Measurements from ENCODE around the gene USH1C. TPM values are rescaled to one million over a fixed set of nuclear protein-coding genes. Genes with fewer than 3 reads are reported as not detected.

Gene USH1C
- total and polyA plus RNA-seq, 2 of the 13 experiments (the other 11 are each of a cell fraction or from before 2014, with no cell fraction given), result not detected

GRCh38 chr11:17570034-17570433, 25.8 kb upstream of the USH1C start:
- Histone ChIP-seq H3K9me3 (ENCODE audit: low read length) (no peaks in the 10 kb centered on the region), H3K4me3 (replicated peaks in 1 of 3; ENCODE audit: insufficient read depth in 1 of 3, low read depth in 2 of 3, low read length in 3 of 3) (no peak overlapping the region), H3K4me1 (ENCODE audit: insufficient read depth, low read length) (no peaks in the 10 kb centered on the region), H3K9ac (ENCODE audit: insufficient read depth, low read depth, low read length) (no peak overlapping the region), H4K20me1 (ENCODE audit: insufficient read depth, low read length) (no peaks in the 10 kb centered on the region), H2AFZ (ENCODE audit: low read length) (no peak overlapping the region), H3K27me3 (ENCODE audit: control insufficient read depth in 1 of 2, insufficient read depth in 2 of 2, low read length in 2 of 2) (peaks cover 1 to 4% of the 10 kb centered on the region in 2 experiments; a peak in 2 of 5 replicates), H3K4me2 (ENCODE audit: low read depth, low read length) (no peak overlapping the region), H3K79me2 (ENCODE audit: insufficient read depth, low read length) (no peaks in the 10 kb centered on the region), H3K27ac (ENCODE audit: extremely low read length, insufficient read depth, low read length) (no peak overlapping the region), H3K36me3 (replicated peaks in 1 of 2; ENCODE audit: control insufficient read depth in 1 of 2, insufficient read depth in 2 of 2, low read length in 2 of 2) (no peaks in the 10 kb centered on the region)
- CTCF ChIA-PET (ENCODE audit: low intra/inter-chr PET ratio, low total read pairs), result no interaction called here
- 52% methylated on average over 21 of the region's 23 CpGs for WGBS (ENCODE audit: low lambda C conversion rate)
- no peak for ATAC-seq
- in situ Hi-C loops (cut with HindIII; ENCODE audit: extremely low pct_ligation_motif_present, low pct_unique_long_range_greater_than_20kb) (no loop called here), intact Hi-C loops (cut with micrococcal nuclease; ENCODE audit: unreplicated experiment) (no loop called here)
- no peak for DNase-seq (ENCODE audit: low spot score)
- BruUV-seq (replicated peaks), result no TSS peak
- no peak for TF ChIP-seq ZSCAN25 (CRISPR knock-in tag; IDR thresholded peaks at IDR 0.05)
- no peak for TF ChIP-seq ZZZ3 (CRISPR knock-in tag; IDR thresholded peaks at IDR 0.05; ENCODE audit: borderline replicate concordance)
- no peak for TF ChIP-seq HCFC1 (IDR thresholded peaks at IDR 0.05; ENCODE audit: low read depth, low read length)
- no peak for TF ChIP-seq MTF2 (CRISPR knock-in tag; IDR thresholded peaks at IDR 0.05; ENCODE audit: borderline replicate concordance)
- TF ChIP-seq REXO4 (CRISPR knock-in tag; IDR thresholded peaks at IDR 0.05; ENCODE audit: borderline replicate concordance), result no peak
- no peak for TF ChIP-seq ZNF136 (CRISPR knock-in tag; IDR thresholded peaks at IDR 0.05; ENCODE audit: low read depth)
- no peak for TF ChIP-seq GABPB1 (CRISPR knock-in tag; IDR thresholded peaks at IDR 0.05)
- no peak for TF ChIP-seq ZKSCAN5 (CRISPR knock-in tag; IDR thresholded peaks at IDR 0.05)
- TF ChIP-seq ZNF160 (CRISPR knock-in tag; IDR thresholded peaks at IDR 0.05), result no peak
- no peak for TF ChIP-seq ATF5 (CRISPR knock-in tag; IDR thresholded peaks at IDR 0.05; ENCODE audit: low read depth)
- TF ChIP-seq HMG20A (CRISPR knock-in tag; IDR thresholded peaks at IDR 0.05; ENCODE audit: borderline replicate concordance), result no peak
- no peak for TF ChIP-seq ZFY (CRISPR knock-in tag; IDR thresholded peaks at IDR 0.05)
- POLR2A ChIA-PET, result no interaction called here
- FAIRE-seq, result no peak
